Upper lobe of left lung (tissue), 4 donors: ENCODE data around the gene WDR13.

ENCODE experiments used
- EP300 ChIP-seq, 4 donors: sonication (generic); formaldehyde crosslinking; IDR thresholded peaks; one replicate each; pipeline ENCODE4 v1.5.1; 2017; ENCODE audit warnings: antibody characterized with exemption in 4 of 4, control low read depth in 2 of 4
- POLR2A ChIP-seq, 4 donors: fragments of 450-650 bp; IDR thresholded peaks; one replicate each; pipeline ENCODE4 v1.5.1; 2016 to 2017; ENCODE audit warnings: antibody characterized with exemption in 4 of 4, mild to moderate bottlenecking in 2 of 4
- POLR2AphosphoS5 ChIP-seq, 2 donors: sonication (generic); formaldehyde crosslinking; IDR thresholded peaks; one replicate each; pipeline ENCODE4 v1.5.1; 2017; ENCODE audit warnings: antibody characterized with exemption in 2 of 2
- TF ChIP-seq, protein P1 (sequence below), 6 experiments: fragments of 450-650 bp in 4 of 6; fragments of 200-600 bp in 2 of 6; sonication (generic) in 2 of 6; IDR thresholded peaks; one replicate each; pipeline ENCODE4 v1.5.1; 2016 to 2019; ENCODE audit warnings: antibody characterized with exemption in 6 of 6

DNA sequence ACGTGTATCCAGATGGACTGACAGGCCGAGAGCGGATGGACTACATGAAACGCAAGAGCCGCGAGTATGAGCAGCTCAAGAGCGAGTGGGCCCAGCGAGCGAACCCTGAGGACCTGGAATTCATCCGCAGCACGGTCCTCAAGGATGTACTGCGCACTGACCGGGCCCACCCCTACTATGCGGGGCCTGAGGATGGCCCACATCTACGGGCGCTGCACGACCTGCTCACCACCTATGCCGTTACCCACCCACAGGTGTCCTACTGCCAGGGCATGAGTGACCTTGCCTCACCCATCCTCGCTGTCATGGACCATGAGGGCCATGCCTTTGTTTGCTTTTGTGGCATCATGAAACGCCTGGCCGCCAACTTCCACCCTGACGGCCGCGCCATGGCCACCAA is 37.7 kb upstream of the WDR13 start:
- TF ChIP-seq EP300 (IDR thresholded peaks at IDR 0.05) = no peak
- TF ChIP-seq, protein P1, sequence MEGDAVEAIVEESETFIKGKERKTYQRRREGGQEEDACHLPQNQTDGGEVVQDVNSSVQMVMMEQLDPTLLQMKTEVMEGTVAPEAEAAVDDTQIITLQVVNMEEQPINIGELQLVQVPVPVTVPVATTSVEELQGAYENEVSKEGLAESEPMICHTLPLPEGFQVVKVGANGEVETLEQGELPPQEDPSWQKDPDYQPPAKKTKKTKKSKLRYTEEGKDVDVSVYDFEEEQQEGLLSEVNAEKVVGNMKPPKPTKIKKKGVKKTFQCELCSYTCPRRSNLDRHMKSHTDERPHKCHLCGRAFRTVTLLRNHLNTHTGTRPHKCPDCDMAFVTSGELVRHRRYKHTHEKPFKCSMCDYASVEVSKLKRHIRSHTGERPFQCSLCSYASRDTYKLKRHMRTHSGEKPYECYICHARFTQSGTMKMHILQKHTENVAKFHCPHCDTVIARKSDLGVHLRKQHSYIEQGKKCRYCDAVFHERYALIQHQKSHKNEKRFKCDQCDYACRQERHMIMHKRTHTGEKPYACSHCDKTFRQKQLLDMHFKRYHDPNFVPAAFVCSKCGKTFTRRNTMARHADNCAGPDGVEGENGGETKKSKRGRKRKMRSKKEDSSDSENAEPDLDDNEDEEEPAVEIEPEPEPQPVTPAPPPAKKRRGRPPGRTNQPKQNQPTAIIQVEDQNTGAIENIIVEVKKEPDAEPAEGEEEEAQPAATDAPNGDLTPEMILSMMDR (IDR thresholded peaks at IDR 0.05) = no peak
- no peak for TF ChIP-seq POLR2AphosphoS5 (IDR thresholded peaks at IDR 0.05)
- no peak for TF ChIP-seq POLR2A (IDR thresholded peaks at IDR 0.05)
